ENCODE data around the gene SLC44A4.

DNA sequence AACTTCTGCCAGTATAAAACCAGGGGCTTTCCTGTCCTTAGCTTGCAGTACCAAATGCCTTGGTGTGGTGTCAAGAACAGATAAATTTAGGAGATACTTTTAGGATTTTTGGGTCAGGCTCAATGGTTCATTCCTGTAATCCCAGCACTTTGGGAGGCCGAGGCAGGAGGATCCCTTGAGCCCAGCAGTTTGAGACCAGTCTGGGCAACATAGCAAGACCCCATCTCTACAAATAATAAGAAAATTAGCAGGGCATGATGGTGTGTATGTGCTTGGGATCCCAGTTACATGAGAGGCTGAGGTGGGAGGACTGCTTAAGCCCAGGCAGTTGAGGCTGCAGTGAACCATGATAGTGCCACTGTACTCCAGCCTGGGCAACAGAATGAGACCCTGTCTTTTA lies 26.2 kb upstream of the SLC44A4 start:
- TF ChIP-seq, protein P1, sequence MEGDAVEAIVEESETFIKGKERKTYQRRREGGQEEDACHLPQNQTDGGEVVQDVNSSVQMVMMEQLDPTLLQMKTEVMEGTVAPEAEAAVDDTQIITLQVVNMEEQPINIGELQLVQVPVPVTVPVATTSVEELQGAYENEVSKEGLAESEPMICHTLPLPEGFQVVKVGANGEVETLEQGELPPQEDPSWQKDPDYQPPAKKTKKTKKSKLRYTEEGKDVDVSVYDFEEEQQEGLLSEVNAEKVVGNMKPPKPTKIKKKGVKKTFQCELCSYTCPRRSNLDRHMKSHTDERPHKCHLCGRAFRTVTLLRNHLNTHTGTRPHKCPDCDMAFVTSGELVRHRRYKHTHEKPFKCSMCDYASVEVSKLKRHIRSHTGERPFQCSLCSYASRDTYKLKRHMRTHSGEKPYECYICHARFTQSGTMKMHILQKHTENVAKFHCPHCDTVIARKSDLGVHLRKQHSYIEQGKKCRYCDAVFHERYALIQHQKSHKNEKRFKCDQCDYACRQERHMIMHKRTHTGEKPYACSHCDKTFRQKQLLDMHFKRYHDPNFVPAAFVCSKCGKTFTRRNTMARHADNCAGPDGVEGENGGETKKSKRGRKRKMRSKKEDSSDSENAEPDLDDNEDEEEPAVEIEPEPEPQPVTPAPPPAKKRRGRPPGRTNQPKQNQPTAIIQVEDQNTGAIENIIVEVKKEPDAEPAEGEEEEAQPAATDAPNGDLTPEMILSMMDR (IDR thresholded peaks at IDR 0.05): no peak
- TF ChIP-seq RCOR1 (IDR thresholded peaks at IDR 0.05; ENCODE audit: low read length): no peak
- no peak for TF ChIP-seq REST (IDR thresholded peaks at IDR 0.05; ENCODE audit: low read depth, low read length)
- no peak for TF ChIP-seq FOXM1 (IDR thresholded peaks at IDR 0.05; ENCODE audit: low read depth)
- no peak for TF ChIP-seq JUND (IDR thresholded peaks at IDR 0.05)
- no peak for TF ChIP-seq RAD21 (IDR thresholded peaks at IDR 0.05; ENCODE audit: low read length)
- TF ChIP-seq EP300 (IDR thresholded peaks at IDR 0.05; ENCODE audit: borderline replicate concordance in 1 of 2, low read depth in 1 of 2, low read length in 1 of 2): no peak
- no peak for TF ChIP-seq EZH2phosphoT487 (IDR thresholded peaks at IDR 0.05; ENCODE audit: borderline replicate concordance, low read depth)
- no peak for TF ChIP-seq CHD2 (IDR thresholded peaks at IDR 0.05; ENCODE audit: low read length, partially characterized antibody)
- TF ChIP-seq POLR2AphosphoS5 (IDR thresholded peaks at IDR 0.05; ENCODE audit: low read depth, low read length): no peak
